ENCODE data around the gene PAX2. TPM values are rescaled to one million over a fixed set of nuclear protein-coding genes. Genes with fewer than 3 reads are reported as not detected.

PAX2 gene
- polyA plus RNA-seq, 3 donors = not detected

DNA sequence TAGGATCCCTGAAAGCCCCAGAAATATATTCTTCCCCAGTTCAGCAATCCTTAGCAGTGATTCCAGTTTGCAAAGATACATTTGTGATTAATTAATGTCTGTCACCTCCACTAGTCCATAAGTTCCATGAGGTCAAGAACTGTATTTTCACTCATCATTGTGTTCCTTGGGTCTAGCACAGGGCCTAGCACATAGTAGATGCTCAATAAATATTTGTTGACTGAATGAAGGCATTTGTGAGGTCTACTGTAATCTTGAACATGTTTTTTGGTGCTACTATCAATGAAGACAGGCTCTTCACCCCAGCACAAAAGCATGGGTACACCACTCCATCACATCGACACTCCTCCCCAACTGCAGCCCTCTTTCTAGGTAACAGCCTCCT lies 30.8 kb upstream of the PAX2 start:
- no peak overlapping the region for H3K4me2 ChIP-seq (replicated peaks; ENCODE audit: extremely low read depth, low read length, poor library complexity, severe bottlenecking)
- TF ChIP-seq, protein P1, sequence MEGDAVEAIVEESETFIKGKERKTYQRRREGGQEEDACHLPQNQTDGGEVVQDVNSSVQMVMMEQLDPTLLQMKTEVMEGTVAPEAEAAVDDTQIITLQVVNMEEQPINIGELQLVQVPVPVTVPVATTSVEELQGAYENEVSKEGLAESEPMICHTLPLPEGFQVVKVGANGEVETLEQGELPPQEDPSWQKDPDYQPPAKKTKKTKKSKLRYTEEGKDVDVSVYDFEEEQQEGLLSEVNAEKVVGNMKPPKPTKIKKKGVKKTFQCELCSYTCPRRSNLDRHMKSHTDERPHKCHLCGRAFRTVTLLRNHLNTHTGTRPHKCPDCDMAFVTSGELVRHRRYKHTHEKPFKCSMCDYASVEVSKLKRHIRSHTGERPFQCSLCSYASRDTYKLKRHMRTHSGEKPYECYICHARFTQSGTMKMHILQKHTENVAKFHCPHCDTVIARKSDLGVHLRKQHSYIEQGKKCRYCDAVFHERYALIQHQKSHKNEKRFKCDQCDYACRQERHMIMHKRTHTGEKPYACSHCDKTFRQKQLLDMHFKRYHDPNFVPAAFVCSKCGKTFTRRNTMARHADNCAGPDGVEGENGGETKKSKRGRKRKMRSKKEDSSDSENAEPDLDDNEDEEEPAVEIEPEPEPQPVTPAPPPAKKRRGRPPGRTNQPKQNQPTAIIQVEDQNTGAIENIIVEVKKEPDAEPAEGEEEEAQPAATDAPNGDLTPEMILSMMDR (IDR thresholded peaks at IDR 0.05) = no peak
- no peak overlapping the region for H2AFZ ChIP-seq (ENCODE audit: insufficient read depth, low read depth, low read length, poor library complexity, severe bottlenecking)
- H3K4me1 ChIP-seq (ENCODE audit: control insufficient read depth in 1 of 2, insufficient read depth in 2 of 2, low read length in 2 of 2) = no peaks in the 10 kb centered on the region
- H3K27ac ChIP-seq (ENCODE audit: low read depth in 1 of 2, low read length in 2 of 2) = no peak overlapping the region
- H3K4me3 ChIP-seq (replicated peaks in 1 of 3; ENCODE audit: low read depth in 2 of 3, low read length in 3 of 3) = no peak overlapping the region
- Mint-ChIP-seq H3K9me3 (peaks cover 0 to 28% (median 10%) of the 10 kb centered on the region in 7 donors), H3K27ac (no peak overlapping the region), H3K4me3 (peak overlapping the region in 1 of 2 donors; percentile 83), H3K27me3 (ENCODE audit: low read depth in 3 of 3) (peaks cover 91 to 98% (median 97%) of the 10 kb centered on the region in 3 donors), H3K36me3 (peaks cover 2 to 8% of the 10 kb centered on the region in 2 donors), H3K4me1 (peaks cover 5% of the 10 kb centered on the region)
- H3K9ac ChIP-seq (ENCODE audit: insufficient read depth, low read length, poor library complexity, severe bottlenecking) = no peak overlapping the region
- no peaks in the 10 kb centered on the region for H3K79me2 ChIP-seq (ENCODE audit: insufficient read depth, low read length)
- no peaks in the 10 kb centered on the region for H4K20me1 ChIP-seq (ENCODE audit: insufficient read depth, low read length)
- no CpG with 5 or more reads among the region's 1 CpG for WGBS (ENCODE audit: insufficient coverage)
- H3K27me3 ChIP-seq (ENCODE audit: control insufficient read depth in 2 of 2, insufficient read depth in 2 of 2, low read length in 2 of 2) = peaks cover 91 to 98% of the 10 kb centered on the region in 2 donors
- peaks cover 0 to 52% of the 10 kb centered on the region in 2 donors for H3K9me3 ChIP-seq (replicated peaks in 1 of 2; ENCODE audit: control insufficient read depth in 1 of 2, insufficient read depth in 1 of 2, low read length in 2 of 2)
- DNase-seq = no peak
- intact Hi-C loops (cut with micrococcal nuclease) = no loop called here
- H3K36me3 ChIP-seq (replicated peaks in 1 of 2; ENCODE audit: control insufficient read depth in 1 of 2, insufficient read depth in 2 of 2, low read length in 2 of 2) = no peaks in the 10 kb centered on the region

DNA sequence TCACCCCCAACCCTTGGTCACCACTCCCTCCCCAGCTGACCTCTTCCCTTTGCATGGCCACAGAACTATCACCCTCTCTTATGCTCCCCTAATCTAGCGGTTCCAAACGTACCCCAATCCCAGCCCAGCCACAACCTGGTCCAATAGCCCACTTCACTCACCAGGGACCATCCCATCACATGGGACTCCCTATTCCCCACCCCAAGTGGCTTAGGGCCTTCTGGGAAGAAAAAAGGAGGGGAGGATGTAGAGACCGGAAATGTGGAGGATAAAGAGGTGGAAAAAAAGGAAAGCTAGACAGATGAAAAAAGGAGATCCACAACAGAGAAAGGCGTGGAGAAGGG lies 30.3 kb upstream of the PAX2 start:
- intact Hi-C loops (cut with micrococcal nuclease) = no loop called here
- no peaks in the 10 kb centered on the region for H3K36me3 ChIP-seq (replicated peaks in 1 of 2; ENCODE audit: control insufficient read depth in 1 of 2, insufficient read depth in 2 of 2, low read length in 2 of 2)
- Mint-ChIP-seq H3K27me3 (ENCODE audit: low read depth in 3 of 3) (peaks cover 90 to 98% (median 97%) of the 10 kb centered on the region in 3 donors), H3K4me3 (peak overlapping the region in 1 of 2 donors; percentile 83), H3K9me3 (peaks cover 0 to 22% (median 10%) of the 10 kb centered on the region in 7 donors), H3K4me1 (peaks cover 5% of the 10 kb centered on the region), H3K36me3 (peaks cover 2 to 8% of the 10 kb centered on the region in 2 donors), H3K27ac (no peak overlapping the region)
- no peak overlapping the region for H3K4me2 ChIP-seq (replicated peaks; ENCODE audit: extremely low read depth, low read length, poor library complexity, severe bottlenecking)
- H2AFZ ChIP-seq (ENCODE audit: insufficient read depth, low read depth, low read length, poor library complexity, severe bottlenecking) = no peak overlapping the region
- peaks cover 0 to 49% of the 10 kb centered on the region in 2 donors for H3K9me3 ChIP-seq (replicated peaks in 1 of 2; ENCODE audit: control insufficient read depth in 1 of 2, insufficient read depth in 1 of 2, low read length in 2 of 2)
- TF ChIP-seq, protein P1 (IDR thresholded peaks at IDR 0.05) = no peak
- no peaks in the 10 kb centered on the region for H3K4me1 ChIP-seq (ENCODE audit: control insufficient read depth in 1 of 2, insufficient read depth in 2 of 2, low read length in 2 of 2)
- no peak overlapping the region for H3K9ac ChIP-seq (ENCODE audit: insufficient read depth, low read length, poor library complexity, severe bottlenecking)
- 49% methylated on average over 4 of the region's 4 CpGs for WGBS (ENCODE audit: insufficient coverage)
- no peaks in the 10 kb centered on the region for H4K20me1 ChIP-seq (ENCODE audit: insufficient read depth, low read length)
- no peaks in the 10 kb centered on the region for H3K79me2 ChIP-seq (ENCODE audit: insufficient read depth, low read length)
- no peak overlapping the region for H3K4me3 ChIP-seq (replicated peaks in 1 of 3; ENCODE audit: low read depth in 2 of 3, low read length in 3 of 3)
- peaks cover 92 to 98% of the 10 kb centered on the region in 2 donors for H3K27me3 ChIP-seq (ENCODE audit: control insufficient read depth in 2 of 2, insufficient read depth in 2 of 2, low read length in 2 of 2)
- no peak overlapping the region for H3K27ac ChIP-seq (ENCODE audit: low read depth in 1 of 2, low read length in 2 of 2)
- DNase-seq = no peak

Data from CD14-positive monocyte (primary cell).